H1 (cell line): ENCODE results near the gene NPR2. TPM values are rescaled to one million over a fixed set of nuclear protein-coding genes. Genes with fewer than 3 reads are reported as not detected.

Experiments used
- CBX5 ChIP-seq: fragments of 300-800, 300-1000 bp; sonication (generic); IDR thresholded peaks from 2 replicates; pipeline ENCODE4 v1.7.1; 2016; ENCODE audit warnings: antibody characterized with exemption, low read length, low read depth
- CTBP2 ChIP-seq: IDR thresholded peaks from 2 replicates; pipeline ENCODE4 v1.7.0; 2011; ENCODE audit warnings: borderline replicate concordance, mild to moderate bottlenecking, moderate library complexity, mixed read lengths, low read length; ENCODE audit not compliant: insufficient read depth, insufficient read length
- EZH2 ChIP-seq: fragments of 200-600 bp; sonication (generic); IDR thresholded peaks from 2 replicates; pipeline ENCODE4 v1.7.1; 2012; ENCODE audit warnings: low read depth, mild to moderate bottlenecking, moderate library complexity, low read length, inconsistent platforms; ENCODE audit not compliant: severe bottlenecking
- JUND ChIP-seq: IDR thresholded peaks from 2 replicates; pipeline ENCODE4 v1.6.1; 2011; ENCODE audit warnings: mild to moderate bottlenecking, improper control_type of control experiment, low read length
- RNF2 ChIP-seq: fragments of 200-900, 300-1000 bp; sonication (generic); IDR thresholded peaks from 2 replicates; pipeline ENCODE4 v1.7.1; 2016; ENCODE audit warnings: borderline replicate concordance, low read depth, mild to moderate bottlenecking, antibody characterized with exemption, low read length; ENCODE audit not compliant: poor library complexity, severe bottlenecking; ENCODE audit errors: missing control alignments
- polyA plus RNA-seq, 7 experiments: library from polyadenylated mRNA; depleted of rRNA in 3 of 7; stranded (reverse) in 5 of 7; unstranded in 2 of 7; fragments of >200 nt in 5 of 7; fragments of 200-250 nt in 2 of 7; gene quantifications; 1 replicate in 5 of 7; 2 replicates in 1 of 7; 4 replicates in 1 of 7; pipeline versions ENCODE4 v1.2.1 to v1.2.3, GENCODE V29; 2011 to 2013; ENCODE audit warnings: missing spikeins in 2 of 7, mixed read lengths in 2 of 7
- total RNA-seq: library from RNA; stranded (reverse); fragmentation: NEBNext Ultra II Directional; extraction: Animal tissue kit (Norgen Biotek cat#: 25700); gene quantifications from 2 replicates; pipeline ENCODE4 v1.2.1, GENCODE V29; 2021
- TF ChIP-seq, protein P1 (sequence below): fragments of 300-600 bp; sonication (generic); IDR thresholded peaks from 2 replicates; pipeline ENCODE4 v1.7.1; 2012; ENCODE audit warnings: low read length, moderate library complexity, mild to moderate bottlenecking, inconsistent platforms; ENCODE audit not compliant: insufficient replicate concordance

Gene NPR2
- total and polyA plus RNA-seq, 2 of the 8 experiments (the other 6 are each of a cell fraction or from before 2014, with no cell fraction given) = 11.0 to 17.0 TPM

DNA sequence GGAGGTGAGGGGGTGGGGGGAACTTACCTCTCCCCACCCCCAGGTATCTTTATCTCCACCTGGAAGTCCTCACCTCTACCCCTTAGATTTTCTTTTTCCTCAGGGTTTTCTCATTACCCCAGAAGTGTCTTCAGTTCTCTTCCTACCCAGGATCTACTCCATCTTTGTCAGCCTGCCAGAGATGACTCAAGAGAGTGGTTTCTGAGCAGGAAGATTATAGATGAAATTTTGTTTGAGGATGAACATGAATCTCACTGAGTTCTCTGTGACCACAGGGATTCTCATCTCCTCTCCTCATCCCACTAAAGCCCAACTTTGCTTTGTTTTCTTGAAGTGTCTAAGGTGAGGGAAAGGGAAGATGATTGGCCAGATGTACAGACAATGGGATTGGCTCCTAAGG lies 28.7 kb downstream of the NPR2 start (continued):
- TF ChIP-seq, protein P1, sequence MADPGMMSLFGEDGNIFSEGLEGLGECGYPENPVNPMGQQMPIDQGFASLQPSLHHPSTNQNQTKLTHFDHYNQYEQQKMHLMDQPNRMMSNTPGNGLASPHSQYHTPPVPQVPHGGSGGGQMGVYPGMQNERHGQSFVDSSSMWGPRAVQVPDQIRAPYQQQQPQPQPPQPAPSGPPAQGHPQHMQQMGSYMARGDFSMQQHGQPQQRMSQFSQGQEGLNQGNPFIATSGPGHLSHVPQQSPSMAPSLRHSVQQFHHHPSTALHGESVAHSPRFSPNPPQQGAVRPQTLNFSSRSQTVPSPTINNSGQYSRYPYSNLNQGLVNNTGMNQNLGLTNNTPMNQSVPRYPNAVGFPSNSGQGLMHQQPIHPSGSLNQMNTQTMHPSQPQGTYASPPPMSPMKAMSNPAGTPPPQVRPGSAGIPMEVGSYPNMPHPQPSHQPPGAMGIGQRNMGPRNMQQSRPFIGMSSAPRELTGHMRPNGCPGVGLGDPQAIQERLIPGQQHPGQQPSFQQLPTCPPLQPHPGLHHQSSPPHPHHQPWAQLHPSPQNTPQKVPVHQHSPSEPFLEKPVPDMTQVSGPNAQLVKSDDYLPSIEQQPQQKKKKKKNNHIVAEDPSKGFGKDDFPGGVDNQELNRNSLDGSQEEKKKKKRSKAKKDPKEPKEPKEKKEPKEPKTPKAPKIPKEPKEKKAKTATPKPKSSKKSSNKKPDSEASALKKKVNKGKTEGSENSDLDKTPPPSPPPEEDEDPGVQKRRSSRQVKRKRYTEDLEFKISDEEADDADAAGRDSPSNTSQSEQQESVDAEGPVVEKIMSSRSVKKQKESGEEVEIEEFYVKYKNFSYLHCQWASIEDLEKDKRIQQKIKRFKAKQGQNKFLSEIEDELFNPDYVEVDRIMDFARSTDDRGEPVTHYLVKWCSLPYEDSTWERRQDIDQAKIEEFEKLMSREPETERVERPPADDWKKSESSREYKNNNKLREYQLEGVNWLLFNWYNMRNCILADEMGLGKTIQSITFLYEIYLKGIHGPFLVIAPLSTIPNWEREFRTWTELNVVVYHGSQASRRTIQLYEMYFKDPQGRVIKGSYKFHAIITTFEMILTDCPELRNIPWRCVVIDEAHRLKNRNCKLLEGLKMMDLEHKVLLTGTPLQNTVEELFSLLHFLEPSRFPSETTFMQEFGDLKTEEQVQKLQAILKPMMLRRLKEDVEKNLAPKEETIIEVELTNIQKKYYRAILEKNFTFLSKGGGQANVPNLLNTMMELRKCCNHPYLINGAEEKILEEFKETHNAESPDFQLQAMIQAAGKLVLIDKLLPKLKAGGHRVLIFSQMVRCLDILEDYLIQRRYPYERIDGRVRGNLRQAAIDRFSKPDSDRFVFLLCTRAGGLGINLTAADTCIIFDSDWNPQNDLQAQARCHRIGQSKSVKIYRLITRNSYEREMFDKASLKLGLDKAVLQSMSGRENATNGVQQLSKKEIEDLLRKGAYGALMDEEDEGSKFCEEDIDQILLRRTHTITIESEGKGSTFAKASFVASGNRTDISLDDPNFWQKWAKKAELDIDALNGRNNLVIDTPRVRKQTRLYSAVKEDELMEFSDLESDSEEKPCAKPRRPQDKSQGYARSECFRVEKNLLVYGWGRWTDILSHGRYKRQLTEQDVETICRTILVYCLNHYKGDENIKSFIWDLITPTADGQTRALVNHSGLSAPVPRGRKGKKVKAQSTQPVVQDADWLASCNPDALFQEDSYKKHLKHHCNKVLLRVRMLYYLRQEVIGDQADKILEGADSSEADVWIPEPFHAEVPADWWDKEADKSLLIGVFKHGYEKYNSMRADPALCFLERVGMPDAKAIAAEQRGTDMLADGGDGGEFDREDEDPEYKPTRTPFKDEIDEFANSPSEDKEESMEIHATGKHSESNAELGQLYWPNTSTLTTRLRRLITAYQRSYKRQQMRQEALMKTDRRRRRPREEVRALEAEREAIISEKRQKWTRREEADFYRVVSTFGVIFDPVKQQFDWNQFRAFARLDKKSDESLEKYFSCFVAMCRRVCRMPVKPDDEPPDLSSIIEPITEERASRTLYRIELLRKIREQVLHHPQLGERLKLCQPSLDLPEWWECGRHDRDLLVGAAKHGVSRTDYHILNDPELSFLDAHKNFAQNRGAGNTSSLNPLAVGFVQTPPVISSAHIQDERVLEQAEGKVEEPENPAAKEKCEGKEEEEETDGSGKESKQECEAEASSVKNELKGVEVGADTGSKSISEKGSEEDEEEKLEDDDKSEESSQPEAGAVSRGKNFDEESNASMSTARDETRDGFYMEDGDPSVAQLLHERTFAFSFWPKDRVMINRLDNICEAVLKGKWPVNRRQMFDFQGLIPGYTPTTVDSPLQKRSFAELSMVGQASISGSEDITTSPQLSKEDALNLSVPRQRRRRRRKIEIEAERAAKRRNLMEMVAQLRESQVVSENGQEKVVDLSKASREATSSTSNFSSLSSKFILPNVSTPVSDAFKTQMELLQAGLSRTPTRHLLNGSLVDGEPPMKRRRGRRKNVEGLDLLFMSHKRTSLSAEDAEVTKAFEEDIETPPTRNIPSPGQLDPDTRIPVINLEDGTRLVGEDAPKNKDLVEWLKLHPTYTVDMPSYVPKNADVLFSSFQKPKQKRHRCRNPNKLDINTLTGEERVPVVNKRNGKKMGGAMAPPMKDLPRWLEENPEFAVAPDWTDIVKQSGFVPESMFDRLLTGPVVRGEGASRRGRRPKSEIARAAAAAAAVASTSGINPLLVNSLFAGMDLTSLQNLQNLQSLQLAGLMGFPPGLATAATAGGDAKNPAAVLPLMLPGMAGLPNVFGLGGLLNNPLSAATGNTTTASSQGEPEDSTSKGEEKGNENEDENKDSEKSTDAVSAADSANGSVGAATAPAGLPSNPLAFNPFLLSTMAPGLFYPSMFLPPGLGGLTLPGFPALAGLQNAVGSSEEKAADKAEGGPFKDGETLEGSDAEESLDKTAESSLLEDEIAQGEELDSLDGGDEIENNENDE = no peak
- TF ChIP-seq RNF2 (no peak), EZH2 (no peak), CTBP2 (no peak), CBX5 (no peak), JUND (no peak)
